ENCODE results near the gene CNNM1. TPM values are rescaled to one million over a fixed set of nuclear protein-coding genes. Genes with fewer than 3 reads are reported as not detected.

Gene CNNM1
- total and polyA plus RNA-seq, 9 of the 15 experiments (the other 6 are each of a cell fraction or from before 2014, with no cell fraction given): not detected

- TF ChIP-seq ZMIZ1 (IDR thresholded peaks at IDR 0.05; ENCODE audit: low read depth in 2 of 2, low read length in 2 of 2) (no peak), IRF2 (CRISPR knock-in tag; IDR thresholded peaks at IDR 0.05) (no peak), YBX1 (IDR thresholded peaks at IDR 0.05) (no peak), MGA (IDR thresholded peaks at IDR 0.05) (no peak), CCNT2 (IDR thresholded peaks at IDR 0.05; ENCODE audit: borderline replicate concordance, extremely low read depth, insufficient read length, low read depth, low read length) (no peak), SP2 (IDR thresholded peaks at IDR 0.05; ENCODE audit: extremely low read depth, low read depth, low read length, poor library complexity, severe bottlenecking) (no peak), BCOR (IDR thresholded peaks at IDR 0.05) (no peak)
These were observed 89.9 kb downstream of the CNNM1 start (continued) for GRCh38 chr10:99418910-99419624.
